HCT116 (cell line): Measurements from ENCODE around the gene ATOH8.

Source experiments
- EZH2 ChIP-seq: fragments of 200-600 bp; sonication (generic); IDR thresholded peaks from 2 replicates; pipeline ENCODE4 v1.6.1; 2017; ENCODE audit warnings: antibody characterized with exemption, mixed run types
- ZFX ChIP-seq: fragments of 450-650 bp; IDR thresholded peaks from 2 replicates; pipeline ENCODE4 v1.6.1; 2017
- TF ChIP-seq, protein P1 (sequence below), 3 experiments: fragments of 200-600 bp in 1 of 3; sonication (generic) in 1 of 3; IDR thresholded peaks in 2 of 3; conservative IDR thresholded peaks in 1 of 3; 2 replicates each; pipeline ENCODE4 v1.5.1; 2012 to 2017; ENCODE audit warnings: low read depth in 2 of 3, low read length in 2 of 3, antibody characterized with exemption in 1 of 3, borderline replicate concordance in 1 of 3, control low read depth in 1 of 3, mild to moderate bottlenecking in 1 of 3, mixed read lengths in 1 of 3, mixed run types in 1 of 3, moderate library complexity in 1 of 3; ENCODE audit not compliant: insufficient read depth in 1 of 3

GRCh38 chr2:85708641-85709040, 45.1 kb upstream of the ATOH8 start:
- TF ChIP-seq, protein P1, sequence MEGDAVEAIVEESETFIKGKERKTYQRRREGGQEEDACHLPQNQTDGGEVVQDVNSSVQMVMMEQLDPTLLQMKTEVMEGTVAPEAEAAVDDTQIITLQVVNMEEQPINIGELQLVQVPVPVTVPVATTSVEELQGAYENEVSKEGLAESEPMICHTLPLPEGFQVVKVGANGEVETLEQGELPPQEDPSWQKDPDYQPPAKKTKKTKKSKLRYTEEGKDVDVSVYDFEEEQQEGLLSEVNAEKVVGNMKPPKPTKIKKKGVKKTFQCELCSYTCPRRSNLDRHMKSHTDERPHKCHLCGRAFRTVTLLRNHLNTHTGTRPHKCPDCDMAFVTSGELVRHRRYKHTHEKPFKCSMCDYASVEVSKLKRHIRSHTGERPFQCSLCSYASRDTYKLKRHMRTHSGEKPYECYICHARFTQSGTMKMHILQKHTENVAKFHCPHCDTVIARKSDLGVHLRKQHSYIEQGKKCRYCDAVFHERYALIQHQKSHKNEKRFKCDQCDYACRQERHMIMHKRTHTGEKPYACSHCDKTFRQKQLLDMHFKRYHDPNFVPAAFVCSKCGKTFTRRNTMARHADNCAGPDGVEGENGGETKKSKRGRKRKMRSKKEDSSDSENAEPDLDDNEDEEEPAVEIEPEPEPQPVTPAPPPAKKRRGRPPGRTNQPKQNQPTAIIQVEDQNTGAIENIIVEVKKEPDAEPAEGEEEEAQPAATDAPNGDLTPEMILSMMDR (IDR thresholded peaks at IDR 0.05 in 2 of 3, conservative IDR thresholded peaks at IDR 0.05 in 1 of 3; ENCODE audit: borderline replicate concordance in 1 of 3, insufficient read depth in 1 of 3, low read depth in 2 of 3, low read length in 2 of 3) = no peak
- TF ChIP-seq ZFX = no peak
- TF ChIP-seq EZH2 = no peak
